ACHN (cell line): Measurements from ENCODE around the gene MCEMP1.

Experiments
- DNase-seq: peaks from one replicate; pipeline ENCODE4 v3.0.0-alpha.2; 2015
- in situ Hi-C: cut with HindIII; loops from 2 replicates; pipeline ENCODE4 v1.10.0; 2017; ENCODE audit warnings: low sequenced_read_pairs, low pct_ligation_motif_present, low pct_unique_long_range_greater_than_20kb

Gene MCEMP1

GRCh38 chr19:7706188-7706954, 29.5 kb downstream of the MCEMP1 start:
- no peak for DNase-seq
- in situ Hi-C loops = no loop called here

GRCh38 chr19:7706955-7707456, 30.1 kb downstream of the MCEMP1 start:
- DNase-seq = no peak
- in situ Hi-C loops = no loop called here

- in situ Hi-C loops = no loop called here
- no peak for DNase-seq
Observed at GRCh38 chr19:7709932-7710460, 33.1 kb downstream of the MCEMP1 start.

GRCh38 chr19:7710616-7711015, 33.7 kb downstream of the MCEMP1 start:
- in situ Hi-C loops = no loop called here
- DNase-seq = no peak

GRCh38 chr19:7715671-7716070, 38.8 kb downstream of the MCEMP1 start:
- in situ Hi-C loops = no loop called here
- no peak for DNase-seq

GRCh38 chr19:7716762-7717161, 39.9 kb downstream of the MCEMP1 start:
- in situ Hi-C loops = no loop called here
- no peak for DNase-seq

GRCh38 chr19:7718668-7719067, 41.8 kb downstream of the MCEMP1 start:
- in situ Hi-C loops = no loop called here
- DNase-seq = no peak

- DNase-seq = no peak
- in situ Hi-C loops = no loop called here
Observed at GRCh38 chr19:7720351-7720750, 43.5 kb downstream of the MCEMP1 start.

GRCh38 chr19:7722231-7722651, 45.4 kb downstream of the MCEMP1 start:
- in situ Hi-C loops = no loop called here
- DNase-seq = no peak

- no peak for DNase-seq
- in situ Hi-C loops = no loop called here
Observed at GRCh38 chr19:7725791-7726190, 48.9 kb downstream of the MCEMP1 start.

GRCh38 chr19:7729211-7729610, 52.3 kb downstream of the MCEMP1 start:
- in situ Hi-C loops = no loop called here
- DNase-seq = no peak
